Activated naive CD8-positive, alpha-beta T cell (primary cell): ENCODE measurements around the gene DDX42.

Experiments
- H3K27ac Mint-ChIP-seq: one replicate; pipeline ENCODE4 v1.8.0; 2021; ENCODE audit warnings: mixed read lengths
- H3K27me3 Mint-ChIP-seq: one replicate; pipeline ENCODE4 v1.8.0; 2021; ENCODE audit warnings: mixed read lengths
- H3K36me3 Mint-ChIP-seq: one replicate; pipeline ENCODE4 v1.8.0; 2021; ENCODE audit warnings: mixed read lengths
- H3K4me1 Mint-ChIP-seq: one replicate; pipeline ENCODE4 v1.8.0; 2021; ENCODE audit warnings: low read depth, mixed read lengths
- H3K4me3 Mint-ChIP-seq: one replicate; pipeline ENCODE4 v1.8.0; 2021; ENCODE audit warnings: mild to moderate bottlenecking, mixed read lengths
- H3K9me3 Mint-ChIP-seq: one replicate; pipeline ENCODE4 v1.8.0; 2021; ENCODE audit warnings: low read depth, mixed read lengths

DDX42 gene

GRCh38 chr17:63800783-63801182 lies 26.8 kb downstream of the DDX42 start:
- Mint-ChIP-seq H3K36me3 (peaks cover 6% of the 10 kb centered on the region), H3K27ac (no peak overlapping the region), H3K9me3 (no peaks in the 10 kb centered on the region), H3K4me1 (peaks cover 3% of the 10 kb centered on the region), H3K4me3 (no peak overlapping the region), H3K27me3 (no peaks in the 10 kb centered on the region)

GRCh38 chr17:63804328-63804727 lies 30.4 kb downstream of the DDX42 start:
- H3K36me3 Mint-ChIP-seq, result peaks cover 6% of the 10 kb centered on the region
- no peaks in the 10 kb centered on the region for H3K27me3 Mint-ChIP-seq
- H3K9me3 Mint-ChIP-seq, result no peaks in the 10 kb centered on the region
- H3K4me3 Mint-ChIP-seq, result no peak overlapping the region
- peaks cover 6% of the 10 kb centered on the region for H3K4me1 Mint-ChIP-seq
- peak overlapping the region; percentile 67 for H3K27ac Mint-ChIP-seq

GRCh38 chr17:63805591-63805990 lies 31.6 kb downstream of the DDX42 start:
- H3K27me3 Mint-ChIP-seq, result no peaks in the 10 kb centered on the region

GRCh38 chr17:63809970-63810369 lies 36.0 kb downstream of the DDX42 start:
- no peak overlapping the region for H3K4me3 Mint-ChIP-seq
- H3K27me3 Mint-ChIP-seq, result no peaks in the 10 kb centered on the region
- peak overlapping the region; percentile 64 for H3K27ac Mint-ChIP-seq
- H3K36me3 Mint-ChIP-seq, result peaks cover 11% of the 10 kb centered on the region
- peaks cover 6% of the 10 kb centered on the region for H3K4me1 Mint-ChIP-seq
- H3K9me3 Mint-ChIP-seq, result no peaks in the 10 kb centered on the region

More at GRCh38 chr17:63805591-63805990, 31.6 kb downstream of the DDX42 start:
- peaks cover 8% of the 10 kb centered on the region for H3K4me1 Mint-ChIP-seq
- no peak overlapping the region for H3K4me3 Mint-ChIP-seq
- H3K36me3 Mint-ChIP-seq, result peaks cover 5% of the 10 kb centered on the region
- H3K9me3 Mint-ChIP-seq, result no peaks in the 10 kb centered on the region
- H3K27ac Mint-ChIP-seq, result peak overlapping the region; percentile 46

GRCh38 chr17:63816123-63816522 lies 42.2 kb downstream of the DDX42 start:
- Mint-ChIP-seq H3K4me1 (peaks cover 2% of the 10 kb centered on the region), H3K27ac (peak overlapping the region; percentile 43), H3K4me3 (no peak overlapping the region), H3K36me3 (peaks cover 7% of the 10 kb centered on the region), H3K27me3 (no peaks in the 10 kb centered on the region), H3K9me3 (no peaks in the 10 kb centered on the region)

GRCh38 chr17:63816669-63817068 lies 42.7 kb downstream of the DDX42 start:
- Mint-ChIP-seq H3K9me3 (no peaks in the 10 kb centered on the region), H3K36me3 (peaks cover 7% of the 10 kb centered on the region), H3K27ac (no peak overlapping the region), H3K4me3 (no peak overlapping the region), H3K4me1 (peaks cover 4% of the 10 kb centered on the region), H3K27me3 (no peaks in the 10 kb centered on the region)

GRCh38 chr17:63817736-63818385 lies 43.9 kb downstream of the DDX42 start:
- H3K4me3 Mint-ChIP-seq, result no peak overlapping the region
- H3K27me3 Mint-ChIP-seq, result no peaks in the 10 kb centered on the region
- H3K9me3 Mint-ChIP-seq, result no peaks in the 10 kb centered on the region
- H3K27ac Mint-ChIP-seq, result peak overlapping the region; percentile 66
- H3K36me3 Mint-ChIP-seq, result peaks cover 10% of the 10 kb centered on the region
- peaks cover 9% of the 10 kb centered on the region for H3K4me1 Mint-ChIP-seq

- H3K27ac Mint-ChIP-seq, result peak overlapping the region; percentile 89
- no peaks in the 10 kb centered on the region for H3K27me3 Mint-ChIP-seq
- H3K36me3 Mint-ChIP-seq, result peaks cover 9% of the 10 kb centered on the region
- H3K9me3 Mint-ChIP-seq, result no peaks in the 10 kb centered on the region
- no peak overlapping the region for H3K4me3 Mint-ChIP-seq
- H3K4me1 Mint-ChIP-seq, result peaks cover 18% of the 10 kb centered on the region
Observed at GRCh38 chr17:63819131-63819530, 45.2 kb downstream of the DDX42 start.

GRCh38 chr17:63819585-63820537 lies 45.9 kb downstream of the DDX42 start:
- Mint-ChIP-seq H3K36me3 (peaks cover 9% of the 10 kb centered on the region), H3K9me3 (no peaks in the 10 kb centered on the region), H3K4me3 (no peak overlapping the region)

GRCh38 chr17:63820963-63821561 lies 47.1 kb downstream of the DDX42 start:
- no peak overlapping the region for H3K4me3 Mint-ChIP-seq
- H3K27me3 Mint-ChIP-seq, result no peaks in the 10 kb centered on the region
- H3K4me1 Mint-ChIP-seq, result peaks cover 31% of the 10 kb centered on the region
- peaks cover 11% of the 10 kb centered on the region for H3K36me3 Mint-ChIP-seq
- H3K9me3 Mint-ChIP-seq, result no peaks in the 10 kb centered on the region
- peak overlapping the region; percentile 81 for H3K27ac Mint-ChIP-seq

More at GRCh38 chr17:63819585-63820537, 45.9 kb downstream of the DDX42 start:
- Mint-ChIP-seq H3K27ac (peak overlapping the region; percentile 89), H3K27me3 (no peaks in the 10 kb centered on the region), H3K4me1 (peaks cover 23% of the 10 kb centered on the region)

- peaks cover 34% of the 10 kb centered on the region for H3K4me1 Mint-ChIP-seq
- peak overlapping the region; percentile 81 for H3K27ac Mint-ChIP-seq
- peaks cover 13% of the 10 kb centered on the region for H3K36me3 Mint-ChIP-seq
- H3K9me3 Mint-ChIP-seq, result no peaks in the 10 kb centered on the region
- no peaks in the 10 kb centered on the region for H3K27me3 Mint-ChIP-seq
- H3K4me3 Mint-ChIP-seq, result peak overlapping the region; percentile 19
Observed at GRCh38 chr17:63821804-63822203, 47.8 kb downstream of the DDX42 start.

- peak overlapping the region; percentile 20 for H3K4me3 Mint-ChIP-seq
- H3K4me1 Mint-ChIP-seq, result peaks cover 34% of the 10 kb centered on the region
Observed at GRCh38 chr17:63822537-63822936, 48.6 kb downstream of the DDX42 start.

GRCh38 chr17:63823659-63824331 lies 49.8 kb downstream of the DDX42 start:
- Mint-ChIP-seq H3K27ac (peak overlapping the region; percentile 73), H3K4me3 (peak overlapping the region; percentile 96), H3K36me3 (peaks cover 15% of the 10 kb centered on the region)

More at GRCh38 chr17:63822537-63822936, 48.6 kb downstream of the DDX42 start:
- H3K27ac Mint-ChIP-seq, result peak overlapping the region; percentile 81
- H3K9me3 Mint-ChIP-seq, result no peaks in the 10 kb centered on the region
- peaks cover 13% of the 10 kb centered on the region for H3K36me3 Mint-ChIP-seq
- H3K27me3 Mint-ChIP-seq, result no peaks in the 10 kb centered on the region

GRCh38 chr17:63824362-63824761 lies 50.4 kb downstream of the DDX42 start:
- Mint-ChIP-seq H3K27ac (peak overlapping the region; percentile 73), H3K27me3 (no peaks in the 10 kb centered on the region), H3K4me1 (peaks cover 47% of the 10 kb centered on the region), H3K9me3 (no peaks in the 10 kb centered on the region), H3K4me3 (peak overlapping the region; percentile 96), H3K36me3 (peaks cover 15% of the 10 kb centered on the region)

More at GRCh38 chr17:63823659-63824331, 49.8 kb downstream of the DDX42 start:
- Mint-ChIP-seq H3K9me3 (no peaks in the 10 kb centered on the region), H3K4me1 (peaks cover 41% of the 10 kb centered on the region), H3K27me3 (no peaks in the 10 kb centered on the region)
